A549 treated with RU486 at 1 μM for 4 hours (cell line): Measurements from ENCODE around the gene TDRD5. TPM values are rescaled to one million over a fixed set of nuclear protein-coding genes. Genes with fewer than 3 reads are reported as not detected.

Source experiments
- total RNA-seq: library from RNA; stranded (reverse); fragments of 200-300 nt; extraction: Qiagen RNA extraction; gene quantifications from 5 replicates; pipeline ENCODE4 v1.2.3, GENCODE V29; 2022; ENCODE audit warnings: low read depth

TDRD5 gene
- 0.03 to 0.09 TPM (median 0.05 TPM) in 3 of 5 replicates, not detected in the others for total RNA-seq

DNA sequence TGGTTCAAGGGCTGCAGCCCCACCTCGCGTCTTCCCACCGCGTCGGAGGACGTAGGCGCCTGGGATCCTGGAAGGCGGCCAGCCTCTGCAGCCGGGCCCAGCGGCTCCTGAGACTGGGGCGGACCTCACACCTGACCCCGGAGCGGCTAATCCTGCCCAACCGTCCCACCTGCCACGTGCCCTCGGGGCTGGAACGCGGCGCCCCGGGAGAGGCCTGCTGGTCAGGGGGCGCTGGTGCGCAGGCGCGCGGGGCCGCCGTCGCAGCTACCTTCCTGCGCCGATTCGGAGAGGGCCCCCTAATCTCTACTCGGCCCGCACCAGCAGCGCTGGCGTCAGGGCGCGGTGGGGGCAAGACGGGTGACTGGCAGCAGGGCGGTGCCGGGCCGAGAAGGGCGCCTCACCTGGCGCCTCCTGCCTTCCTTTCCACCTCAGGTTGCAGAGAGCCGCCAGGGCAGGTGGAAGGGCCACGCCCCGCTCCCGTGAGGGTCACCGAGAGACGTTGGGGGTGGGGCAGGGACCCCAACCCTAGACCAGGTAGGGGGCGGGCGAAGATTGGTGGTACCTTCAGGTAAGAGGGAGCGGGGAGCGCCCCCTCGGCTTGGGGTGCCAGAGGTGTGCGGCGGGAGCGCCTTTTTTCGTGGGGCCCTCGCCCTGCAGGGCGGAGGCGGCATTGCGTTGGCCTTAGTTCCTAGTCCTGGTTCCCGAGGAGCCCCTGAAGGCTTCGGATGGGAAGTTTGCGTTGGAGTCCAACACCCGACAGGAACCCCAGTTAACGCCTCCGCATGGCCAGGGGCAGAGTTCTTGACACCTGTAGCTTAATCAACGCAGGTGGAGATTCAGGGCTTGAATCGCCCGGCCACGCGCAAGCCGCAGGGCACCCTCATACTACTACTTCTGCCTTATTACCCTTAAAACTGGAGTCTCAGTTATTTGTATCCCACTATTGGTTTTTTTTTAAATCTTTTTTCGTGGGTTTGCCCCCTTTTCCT, at the start of gene TDRD5:
Gene TDRD5 (plus strand): TSS at position 241 of the 989 bp plus-strand sequence. CDS start 784 bp downstream, outside the sequence.

GRCh38 chr1:179575497-179576314, 15.9 kb upstream of the TDRD5 start, which contains the start of gene NPHS2:
Gene NPHS2, minus strand, starts transcription at chr1:179575948. Its CDS starts 84 bp downstream, at chr1:179575864.

Other genes starting within 250 kb of the TDRD5 start
- 0.23 to 0.60 TPM (median 0.29 TPM) in 5 replicates for gene AXDND1, start 225.9 kb upstream of the TDRD5 start, total RNA-seq
- gene NPHS2, start 15.9 kb upstream of the TDRD5 start, total RNA-seq: not detected in 5 replicates
- not detected in 5 replicates for gene FAM163A, start 151.5 kb downstream of the TDRD5 start, total RNA-seq